Activated naive CD4-positive, alpha-beta T cell treated with anti-CD3 and anti-CD28 coated beads, Interleukin-2, amount 10 ng/mL, durations not matched to agents 7 days and 5 days (primary cell): ENCODE measurements around the gene PIK3R5.

Experiments used
- CTCF ChIA-PET: fragments of 350-600 bp; sonication (Branson Sonifier 250); formaldehyde crosslinking; loops from one replicate; lab custom pipeline; 2021; ENCODE audit warnings: antibody characterized with exemption; lab: Charles Lee
- DNase-seq: peaks from one replicate; pipeline ENCODE4 v3.0.0-alpha.2; 2020
- H3K27ac Mint-ChIP-seq: one replicate; pipeline ENCODE4 v1.8.0; 2021; ENCODE audit warnings: mild to moderate bottlenecking, moderate library complexity, mixed read lengths
- H3K27me3 Mint-ChIP-seq: one replicate; pipeline ENCODE4 v1.8.0; 2021; ENCODE audit warnings: mild to moderate bottlenecking, mixed read lengths
- H3K36me3 Mint-ChIP-seq: one replicate; pipeline ENCODE4 v1.8.0; 2021; ENCODE audit warnings: mixed read lengths
- H3K4me1 Mint-ChIP-seq: one replicate; pipeline ENCODE4 v1.8.0; 2021; ENCODE audit warnings: mixed read lengths
- H3K4me3 Mint-ChIP-seq: one replicate; pipeline ENCODE4 v1.8.0; 2021; ENCODE audit warnings: mild to moderate bottlenecking, moderate library complexity, mixed read lengths
- H3K9me3 Mint-ChIP-seq: one replicate; pipeline ENCODE4 v1.8.0; 2021; ENCODE audit warnings: mixed read lengths

PIK3R5 gene

DNA sequence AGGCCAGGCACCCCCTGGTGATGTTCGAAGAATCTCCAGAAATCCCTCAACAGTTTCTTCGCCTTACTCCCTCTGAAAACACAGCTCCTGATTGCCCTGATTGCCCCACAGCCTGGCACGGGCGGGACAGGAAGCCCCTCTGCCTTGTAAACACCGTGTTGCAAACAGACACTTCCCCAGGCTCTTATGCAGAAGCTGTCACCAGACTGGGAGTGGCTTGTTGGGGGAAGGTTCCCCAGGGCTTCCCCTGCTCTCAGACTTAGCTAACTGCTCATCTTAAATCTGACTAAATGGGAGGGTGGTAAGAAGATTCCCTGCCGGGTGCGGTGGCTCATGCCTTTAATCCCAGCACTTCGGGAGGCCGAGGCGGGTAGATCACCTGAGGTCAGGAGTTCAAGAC is 11.2 kb downstream of the PIK3R5 start:
- peak overlapping the region; percentile 94 for H3K27ac Mint-ChIP-seq
- peaks cover 86% of the 10 kb centered on the region for H3K36me3 Mint-ChIP-seq
- H3K9me3 Mint-ChIP-seq: peaks cover 32% of the 10 kb centered on the region
- peaks cover 99% of the 10 kb centered on the region for H3K4me1 Mint-ChIP-seq
- CTCF ChIA-PET: interaction anchor here (1.2 kb wide), 1 partner anchor 59 kb away, joined by 3 read pairs; no protein-coding TSS in a partner anchor
- DNase-seq: peak; percentile 86
- H3K4me3 Mint-ChIP-seq: peak overlapping the region; percentile 65
- no peaks in the 10 kb centered on the region for H3K27me3 Mint-ChIP-seq

GRCh38 chr17:8953156-8953885 is 12.2 kb downstream of the PIK3R5 start:
- Mint-ChIP-seq H3K36me3 (peaks cover 84% of the 10 kb centered on the region), H3K4me1 (peaks cover 99% of the 10 kb centered on the region), H3K27ac (peak overlapping the region; percentile 94), H3K27me3 (no peaks in the 10 kb centered on the region), H3K4me3 (no peak overlapping the region), H3K9me3 (peaks cover 35% of the 10 kb centered on the region)
- no peak for DNase-seq
- CTCF ChIA-PET: interaction anchor here (0.7 to 1.0 kb wide), 3 partner anchors 10 to 52 kb away, joined by 3 to 5 read pairs (median 3); no protein-coding TSS in a partner anchor

DNA sequence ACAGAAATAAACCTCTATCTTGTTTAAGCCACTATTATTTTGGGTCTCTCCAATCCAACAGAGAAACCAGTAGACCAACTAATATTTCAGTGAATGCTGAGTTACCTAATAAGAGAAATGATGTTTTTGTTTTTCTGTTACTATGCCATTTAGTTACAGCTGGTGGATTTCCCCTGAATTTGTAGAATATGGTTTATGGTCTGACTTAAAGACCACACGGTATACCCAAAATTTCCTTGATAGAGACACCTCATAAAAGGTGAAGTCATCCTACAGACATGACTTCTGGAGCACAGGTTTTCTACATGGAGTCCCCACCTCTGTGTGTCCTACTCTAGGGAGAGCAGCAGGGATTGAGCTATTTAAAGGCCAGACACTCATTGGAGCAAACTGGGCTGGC is 13.3 kb downstream of the PIK3R5 start:
- H3K9me3 Mint-ChIP-seq: peaks cover 35% of the 10 kb centered on the region
- peaks cover 96% of the 10 kb centered on the region for H3K4me1 Mint-ChIP-seq
- peak overlapping the region; percentile 67 for H3K27ac Mint-ChIP-seq
- CTCF ChIA-PET: interaction anchor here (1.2 kb wide), 1 partner anchor 12 kb away, joined by 3 read pairs; no protein-coding TSS in a partner anchor
- H3K36me3 Mint-ChIP-seq: peaks cover 81% of the 10 kb centered on the region
- H3K27me3 Mint-ChIP-seq: no peaks in the 10 kb centered on the region
- DNase-seq: no peak
- H3K4me3 Mint-ChIP-seq: no peak overlapping the region

DNA sequence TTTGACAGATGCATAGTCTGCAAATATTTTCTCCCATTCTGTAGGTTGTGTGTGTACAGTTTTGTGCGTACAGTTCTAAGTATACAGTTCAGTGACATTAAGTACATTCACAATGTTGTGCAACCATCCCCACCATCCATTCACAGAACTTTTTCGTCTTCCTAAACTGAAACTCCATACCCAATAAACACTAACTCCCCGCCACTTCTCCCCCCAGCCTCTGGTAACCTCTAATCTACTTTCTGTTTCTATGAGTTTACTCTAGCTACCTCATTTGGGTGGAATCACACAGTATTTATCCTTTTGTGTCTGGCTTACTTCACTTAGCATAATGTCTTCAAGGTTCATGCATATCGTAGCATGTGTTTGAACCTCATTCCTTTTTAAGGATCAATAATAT is 14.3 kb downstream of the PIK3R5 start:
- no peak overlapping the region for H3K4me3 Mint-ChIP-seq

DNA sequence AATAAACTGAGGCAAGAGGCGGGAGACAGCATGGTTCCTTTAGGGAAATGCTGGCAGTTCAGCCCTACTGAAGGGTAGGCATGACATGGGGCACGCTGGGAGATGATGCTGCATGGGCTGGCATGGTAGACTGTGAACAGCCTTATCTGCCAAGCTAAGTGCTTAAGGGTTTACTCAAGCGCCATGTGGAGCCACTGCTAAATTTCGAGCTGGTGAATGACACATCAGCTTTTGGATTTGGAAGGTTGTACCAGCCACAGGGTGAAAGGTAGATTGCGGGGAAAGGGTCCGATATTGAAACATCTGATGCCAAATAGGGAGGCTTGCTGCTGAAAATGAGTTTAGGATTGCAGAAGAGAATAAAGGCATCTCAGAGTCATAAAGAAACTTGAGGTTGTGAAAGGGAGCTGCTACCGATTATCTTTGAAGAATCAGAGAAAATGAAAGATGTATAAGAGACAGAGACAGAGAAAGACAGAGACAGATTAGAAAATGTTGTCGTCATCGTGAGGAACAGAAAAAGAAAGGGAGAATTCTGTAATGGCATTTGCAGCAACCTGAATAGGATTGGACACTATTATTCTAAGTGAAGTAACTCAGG is 16.3 kb downstream of the PIK3R5 start:
- peak overlapping the region; percentile 22 for H3K4me3 Mint-ChIP-seq
- CTCF ChIA-PET: interaction anchor here (0.8 to 1.3 kb wide), 2 partner anchors 49 to 54 kb away, joined by 3 to 6 read pairs; no protein-coding TSS in a partner anchor

More for the DNA sequence above, 14.3 kb downstream of the PIK3R5 start:
- Mint-ChIP-seq H3K36me3 (peaks cover 80% of the 10 kb centered on the region), H3K9me3 (peaks cover 35% of the 10 kb centered on the region), H3K27me3 (no peaks in the 10 kb centered on the region), H3K27ac (peak overlapping the region; percentile 71), H3K4me1 (peaks cover 96% of the 10 kb centered on the region)
- CTCF ChIA-PET: interaction anchor here (1.2 to 1.6 kb wide), 2 partner anchors 13 to 21 kb away, joined by 3 to 4 read pairs; no protein-coding TSS in a partner anchor
- no peak for DNase-seq

GRCh38 chr17:8948462-8948861 is 17.0 kb downstream of the PIK3R5 start:
- Mint-ChIP-seq H3K27me3 (no peaks in the 10 kb centered on the region), H3K4me1 (peaks cover 96% of the 10 kb centered on the region), H3K9me3 (peaks cover 34% of the 10 kb centered on the region), H3K27ac (peak overlapping the region; percentile 74), H3K4me3 (peak overlapping the region; percentile 2), H3K36me3 (peaks cover 85% of the 10 kb centered on the region)
- CTCF ChIA-PET: interaction anchor here (0.8 to 1.3 kb wide), 2 partner anchors 49 to 53 kb away, joined by 3 to 6 read pairs; no protein-coding TSS in a partner anchor
- DNase-seq: no peak

More for the DNA sequence above, 16.3 kb downstream of the PIK3R5 start:
- no peak for DNase-seq
- peaks cover 82% of the 10 kb centered on the region for H3K36me3 Mint-ChIP-seq
- no peaks in the 10 kb centered on the region for H3K27me3 Mint-ChIP-seq
- peaks cover 96% of the 10 kb centered on the region for H3K4me1 Mint-ChIP-seq
- H3K9me3 Mint-ChIP-seq: peaks cover 30% of the 10 kb centered on the region
- peak overlapping the region; percentile 74 for H3K27ac Mint-ChIP-seq

DNA sequence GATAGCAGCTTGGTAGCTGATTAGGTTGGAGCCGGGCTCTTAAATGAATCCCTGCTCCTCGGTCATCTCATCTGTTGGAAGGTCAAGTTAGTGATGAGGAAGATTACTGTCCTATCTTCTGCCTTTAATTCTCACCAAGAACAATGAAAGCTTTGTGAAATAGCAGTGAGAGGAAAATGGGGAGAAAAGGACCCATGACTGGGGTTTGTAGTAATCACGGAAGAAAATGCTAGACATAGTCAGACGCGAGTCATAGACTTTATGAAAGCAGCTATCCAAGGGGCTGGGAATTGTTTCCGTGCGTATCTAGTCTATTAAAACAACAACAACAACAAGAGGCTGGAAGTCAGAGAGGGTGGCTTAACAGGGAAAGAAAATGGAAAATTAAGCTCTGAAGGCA is 18.3 kb downstream of the PIK3R5 start:
- no peak overlapping the region for H3K4me3 Mint-ChIP-seq
- H3K9me3 Mint-ChIP-seq: peaks cover 32% of the 10 kb centered on the region
- H3K4me1 Mint-ChIP-seq: peaks cover 96% of the 10 kb centered on the region
- H3K27me3 Mint-ChIP-seq: no peaks in the 10 kb centered on the region
- H3K27ac Mint-ChIP-seq: no peak overlapping the region
- CTCF ChIA-PET: no interaction called here
- peaks cover 77% of the 10 kb centered on the region for H3K36me3 Mint-ChIP-seq
- DNase-seq: no peak

DNA sequence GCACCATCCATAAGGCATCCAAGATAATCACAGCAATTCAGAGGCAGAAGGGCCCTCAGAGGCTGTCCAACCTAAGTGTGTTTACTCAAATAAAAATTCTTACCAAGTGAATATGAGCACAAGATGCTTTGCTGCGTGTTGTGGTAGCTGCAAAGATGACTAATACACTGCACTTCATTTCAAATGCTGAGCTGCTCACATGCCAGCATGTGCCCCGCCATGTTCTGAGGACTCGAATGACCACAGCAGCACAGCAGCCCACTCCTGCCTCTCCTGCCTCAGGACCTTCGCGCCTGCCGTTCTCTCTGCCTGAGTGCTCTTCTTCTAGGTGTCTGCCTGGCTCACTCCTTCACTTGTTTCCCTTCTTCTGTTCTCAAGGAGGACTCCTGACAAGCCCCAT is 19.0 kb downstream of the PIK3R5 start:
- CTCF ChIA-PET: no interaction called here
- Mint-ChIP-seq H3K4me3 (no peak overlapping the region), H3K9me3 (peaks cover 26% of the 10 kb centered on the region), H3K27me3 (no peaks in the 10 kb centered on the region), H3K4me1 (peaks cover 96% of the 10 kb centered on the region), H3K36me3 (peaks cover 70% of the 10 kb centered on the region), H3K27ac (no peak overlapping the region)
- DNase-seq: no peak

DNA sequence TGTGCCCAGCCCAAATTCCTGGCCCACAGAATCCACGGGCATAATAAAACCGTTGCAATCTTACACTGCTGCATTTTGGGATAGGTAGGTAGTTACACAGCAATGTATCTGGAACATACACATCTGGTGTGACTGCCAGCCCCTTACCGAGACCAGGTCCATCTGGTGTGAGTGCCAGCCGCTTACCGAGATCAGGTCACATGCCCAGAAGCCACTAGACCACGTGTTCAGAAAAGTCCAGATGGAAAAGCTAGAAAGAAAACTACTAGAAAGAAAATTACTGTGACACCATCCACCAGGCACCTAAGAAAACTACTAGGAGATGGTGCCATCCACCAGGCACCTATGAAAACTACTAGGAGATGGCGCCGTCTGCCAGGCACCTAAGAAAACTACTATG is 19.4 kb downstream of the PIK3R5 start:
- no peak overlapping the region for H3K4me3 Mint-ChIP-seq
- H3K27ac Mint-ChIP-seq: peak overlapping the region; percentile 24
- H3K4me1 Mint-ChIP-seq: peaks cover 96% of the 10 kb centered on the region
- DNase-seq: no peak
- H3K9me3 Mint-ChIP-seq: peaks cover 23% of the 10 kb centered on the region
- CTCF ChIA-PET: no interaction called here
- no peaks in the 10 kb centered on the region for H3K27me3 Mint-ChIP-seq
- peaks cover 69% of the 10 kb centered on the region for H3K36me3 Mint-ChIP-seq

- H3K27me3 Mint-ChIP-seq: no peaks in the 10 kb centered on the region
- H3K9me3 Mint-ChIP-seq: peaks cover 10% of the 10 kb centered on the region
- DNase-seq: no peak
- H3K4me1 Mint-ChIP-seq: peaks cover 96% of the 10 kb centered on the region
- H3K27ac Mint-ChIP-seq: no peak overlapping the region
- H3K4me3 Mint-ChIP-seq: no peak overlapping the region
- H3K36me3 Mint-ChIP-seq: peaks cover 69% of the 10 kb centered on the region
- CTCF ChIA-PET: no interaction called here
Observed at GRCh38 chr17:8944748-8945147, 20.8 kb downstream of the PIK3R5 start.

DNA sequence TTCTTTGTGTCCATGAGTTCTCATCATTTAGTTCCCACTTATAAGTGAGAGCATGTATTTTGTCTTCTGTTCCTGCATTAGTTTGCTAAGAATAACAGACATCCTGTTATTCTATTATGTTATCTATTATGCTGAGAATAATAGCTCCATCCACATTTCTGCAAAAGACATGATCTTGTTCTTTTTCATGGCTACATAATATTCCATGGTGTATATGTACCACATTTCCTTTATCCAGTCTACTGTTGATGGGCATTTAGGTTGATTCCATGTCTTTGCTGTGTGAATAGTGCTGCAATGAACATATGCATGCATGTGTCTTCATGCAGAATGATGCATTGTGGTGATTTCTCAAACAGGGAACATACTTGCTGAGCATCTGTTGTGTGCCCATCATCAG is 21.4 kb downstream of the PIK3R5 start:
- no peaks in the 10 kb centered on the region for H3K27me3 Mint-ChIP-seq
- CTCF ChIA-PET: interaction anchor here (0.8 kb wide), 1 partner anchor 9 kb away, joined by 5 read pairs; no protein-coding TSS in a partner anchor
- peak overlapping the region; percentile 8 for H3K4me3 Mint-ChIP-seq
- H3K4me1 Mint-ChIP-seq: peaks cover 97% of the 10 kb centered on the region
- H3K36me3 Mint-ChIP-seq: peaks cover 71% of the 10 kb centered on the region
- DNase-seq: no peak
- peaks cover 5% of the 10 kb centered on the region for H3K9me3 Mint-ChIP-seq
- peak overlapping the region; percentile 84 for H3K27ac Mint-ChIP-seq

GRCh38 chr17:8941980-8942622 is 23.4 kb downstream of the PIK3R5 start:
- DNase-seq: peak; percentile 63
- H3K36me3 Mint-ChIP-seq: peaks cover 74% of the 10 kb centered on the region

DNA sequence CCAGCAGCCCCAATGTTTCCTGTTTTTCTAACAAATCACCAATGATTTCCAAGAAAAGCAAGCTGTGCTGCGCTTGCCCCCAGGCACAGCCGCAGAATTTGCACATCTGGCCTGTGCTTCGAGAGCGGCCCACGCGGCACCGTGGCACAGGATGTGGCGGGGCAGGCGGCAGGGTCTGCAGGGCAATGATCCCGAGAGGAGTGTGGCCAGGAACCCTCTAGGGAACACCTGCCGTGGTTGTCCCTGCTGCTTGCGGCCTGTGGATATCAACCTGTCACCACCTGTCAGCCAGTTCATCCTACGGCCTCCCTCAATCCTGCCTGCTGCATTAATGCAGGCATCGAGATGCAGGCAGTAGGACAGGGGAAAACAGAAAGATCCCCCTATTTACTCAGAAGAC is 24.0 kb downstream of the PIK3R5 start:
- Mint-ChIP-seq H3K4me3 (peak overlapping the region; percentile 69), H3K9me3 (peaks cover 5% of the 10 kb centered on the region), H3K27me3 (no peaks in the 10 kb centered on the region), H3K36me3 (peaks cover 72% of the 10 kb centered on the region), H3K4me1 (peaks cover 95% of the 10 kb centered on the region), H3K27ac (peak overlapping the region; percentile 100)
- DNase-seq: peak; percentile 85
- CTCF ChIA-PET: interaction anchor here (1.2 kb wide), 1 partner anchor 24 kb away, joined by 3 read pairs; the partner anchor contains the start of gene PIK3R5

More at GRCh38 chr17:8941980-8942622, 23.4 kb downstream of the PIK3R5 start:
- CTCF ChIA-PET: interaction anchor here (0.8 to 1.2 kb wide), 3 partner anchors 20 to 56 kb away, joined by 3 read pairs; partner anchors contain the start of gene PIK3R5
- H3K4me3 Mint-ChIP-seq: peak overlapping the region; percentile 69
- no peaks in the 10 kb centered on the region for H3K27me3 Mint-ChIP-seq
- peaks cover 97% of the 10 kb centered on the region for H3K4me1 Mint-ChIP-seq
- peak overlapping the region; percentile 100 for H3K27ac Mint-ChIP-seq
- H3K9me3 Mint-ChIP-seq: peaks cover 5% of the 10 kb centered on the region
